HCEC 1CT (cell line): Measurements from ENCODE around the gene UBE2C.
"Not testable (repeated sequence)": the region's sequence is repeated elsewhere in the genome, so short reads cannot be mapped to it uniquely, and the experiment has no call there.

Experiments used
- DNase-seq: peaks from one replicate; pipeline ENCODE4 v3.0.0-alpha.2; 2017

The UBE2C gene

GRCh38 chr20:45812157-45813005, at the start of gene UBE2C:
Gene UBE2C, plus strand, starts transcription at chr20:45812644. Its CDS starts 52 bp downstream, at chr20:45812696.
- DNase-seq, result peak; percentile 100

DNA sequence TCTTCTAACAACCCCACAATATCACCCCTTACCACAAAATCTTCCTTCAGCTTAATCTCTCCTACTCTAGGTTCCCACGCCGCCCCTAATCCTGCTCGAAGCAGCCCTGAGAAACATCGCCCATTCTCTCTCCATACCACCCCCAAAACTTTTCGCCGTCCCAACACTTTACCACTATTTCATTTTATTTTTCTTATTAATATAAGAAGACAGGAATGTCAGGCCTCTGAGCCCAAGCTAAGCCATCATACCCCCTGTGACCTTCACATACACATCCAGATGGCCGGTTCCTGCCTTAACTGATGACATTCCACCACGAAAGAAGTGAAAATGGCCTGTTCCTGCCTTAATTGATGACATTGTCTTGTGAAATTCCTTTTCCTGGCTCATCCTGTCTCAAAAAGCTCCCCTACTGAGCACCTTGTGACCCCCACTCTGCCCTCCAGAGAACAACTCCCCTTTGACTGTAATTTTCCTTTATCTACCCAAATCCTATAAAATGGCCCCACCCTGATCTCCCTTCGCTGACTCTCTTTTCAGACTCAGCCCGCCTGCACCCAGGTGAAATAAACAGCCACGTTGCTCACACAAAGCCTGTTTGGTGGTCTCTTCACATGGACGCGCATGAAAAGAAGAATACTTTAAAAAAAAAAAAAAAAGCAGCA, 47.7 kb upstream of the UBE2C start:
- DNase-seq, result not testable (repeated sequence)

DNA sequence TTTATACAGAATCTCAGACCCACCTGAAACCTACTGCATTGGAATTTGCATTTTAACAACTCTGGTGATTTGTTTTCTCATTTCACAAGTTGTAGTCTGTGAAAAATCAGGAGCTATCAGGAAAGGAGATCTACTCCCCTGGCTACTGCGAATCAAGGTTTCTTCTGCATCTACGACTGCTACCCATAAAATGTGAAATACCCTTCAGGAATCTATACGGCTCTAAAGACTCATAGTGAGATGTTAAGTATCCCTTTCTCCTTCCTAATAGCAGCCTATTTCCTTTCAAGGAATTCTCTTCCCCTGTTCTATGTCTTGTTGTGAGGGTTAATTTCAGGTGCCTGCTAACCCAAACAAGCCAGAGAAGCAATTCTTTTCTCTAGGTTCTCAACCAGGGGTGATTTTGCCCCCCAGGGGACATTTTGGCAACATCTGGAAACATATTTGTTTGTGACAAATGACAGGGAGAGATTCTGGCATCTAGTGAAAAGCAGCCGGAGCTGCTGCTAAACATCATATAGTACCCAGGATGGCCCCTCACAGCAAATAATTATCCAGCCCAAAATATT, 47.1 kb upstream of the UBE2C start:
- no peak for DNase-seq

- DNase-seq, result no peak
Measured at GRCh38 chr20:45765980-45766379, 46.5 kb upstream of the UBE2C start.

DNA sequence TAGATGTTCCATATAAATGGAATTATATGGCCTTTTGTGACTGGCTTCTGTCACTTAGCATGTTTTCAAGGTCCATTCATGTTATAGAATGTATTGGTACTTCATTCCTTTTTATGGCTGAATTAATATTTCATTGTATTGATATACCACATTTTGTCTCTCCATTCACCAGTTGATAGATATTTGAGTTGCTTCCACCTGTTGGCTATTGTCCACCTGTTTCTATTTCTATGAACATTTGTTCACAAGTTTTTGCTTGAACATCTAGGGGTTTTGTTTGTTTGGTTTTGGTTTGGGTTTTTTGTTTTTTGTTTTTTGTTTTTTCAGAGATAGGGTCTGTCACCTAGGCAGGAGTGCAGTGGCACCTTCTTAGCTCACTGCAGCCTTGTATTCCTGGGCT, 44.0 kb upstream of the UBE2C start:
- no peak for DNase-seq

DNA sequence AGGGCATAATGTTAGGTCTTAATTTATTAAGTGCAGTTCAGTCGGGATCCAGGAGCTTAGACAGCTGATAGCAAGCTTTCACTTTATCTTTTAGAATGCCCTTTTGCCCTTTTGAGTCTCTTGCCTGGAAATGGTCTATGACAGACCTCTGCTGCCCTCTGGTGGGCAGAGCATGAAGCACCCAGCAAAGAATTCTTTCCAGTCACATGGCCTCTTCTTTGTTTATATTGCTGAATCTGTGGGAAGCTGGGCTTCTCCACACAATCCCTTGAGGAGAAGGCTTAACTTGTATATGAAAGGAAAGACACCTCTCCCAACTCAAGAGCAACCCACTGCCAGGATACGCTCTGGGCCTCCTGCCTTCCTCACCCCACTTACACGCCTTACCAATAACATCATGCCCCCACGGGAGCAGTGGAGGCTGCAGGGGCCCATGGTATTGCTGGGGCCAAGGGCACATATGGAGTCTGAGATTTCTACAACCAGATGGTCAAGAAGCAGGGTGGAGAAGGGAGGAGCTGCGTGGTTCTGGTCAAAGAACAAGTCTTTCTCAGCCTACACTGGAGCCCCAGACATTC, 41.2 kb upstream of the UBE2C start:
- DNase-seq, result peak; percentile 65

DNA sequence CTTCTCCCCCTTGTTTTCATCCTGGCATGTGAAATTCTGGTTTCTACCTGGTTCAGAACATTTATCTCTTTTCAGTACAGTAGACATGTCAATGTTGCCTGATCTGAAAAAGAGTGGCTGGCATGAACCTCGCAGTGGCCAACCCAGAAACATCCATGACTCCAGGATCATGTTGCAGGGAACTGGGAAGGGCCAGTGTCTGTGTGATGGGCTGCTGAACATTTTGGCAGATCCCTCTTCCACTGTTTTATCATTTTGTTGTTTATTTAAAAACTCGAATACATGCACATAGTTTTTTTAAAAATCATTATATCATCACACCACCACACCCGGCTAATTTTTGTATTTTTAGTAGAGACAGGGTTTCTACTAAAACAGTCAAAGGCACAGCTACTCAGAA, 39.8 kb upstream of the UBE2C start:
- DNase-seq, result no peak

DNA sequence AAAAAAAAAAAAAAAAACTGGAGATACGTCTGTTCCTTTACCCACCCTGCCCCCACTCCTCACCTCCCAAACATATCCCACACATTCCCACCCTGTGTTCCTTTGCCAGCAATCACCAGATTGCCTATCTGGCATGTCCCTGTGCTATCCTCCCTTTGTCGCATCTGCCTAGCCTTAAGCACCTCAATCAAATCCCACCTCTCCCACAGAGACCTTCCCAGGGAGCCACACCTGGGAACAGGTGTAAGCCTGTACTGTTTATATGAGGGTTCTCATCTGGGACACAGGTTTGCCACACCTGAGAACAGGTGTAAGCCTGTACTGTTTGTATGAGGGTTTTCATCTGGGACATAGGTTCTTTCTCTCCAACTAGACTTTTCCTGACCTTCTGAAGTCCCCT, 37.5 kb upstream of the UBE2C start:
- DNase-seq, result no peak

DNA sequence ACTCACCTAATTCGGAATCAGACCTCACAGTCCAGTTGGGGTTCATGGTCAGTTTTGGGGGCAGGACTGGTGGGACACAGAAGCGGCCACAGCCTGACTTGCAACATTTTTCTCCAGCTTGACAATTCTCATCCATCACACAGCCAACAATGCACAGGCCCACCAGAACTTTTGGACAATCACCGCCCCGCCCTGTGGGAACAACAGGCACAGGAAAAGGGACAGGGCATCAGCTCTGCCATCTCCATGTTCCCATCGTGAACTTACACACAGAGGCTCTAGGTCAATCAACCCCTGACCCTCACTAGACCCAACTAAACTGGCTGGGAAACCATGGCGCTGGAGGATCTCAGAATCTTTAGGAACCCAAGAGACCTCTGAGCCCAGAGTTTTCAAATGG, 37.0 kb upstream of the UBE2C start:
- no peak for DNase-seq

GRCh38 chr20:45776931-45777330, 35.5 kb upstream of the UBE2C start:
- no peak for DNase-seq

GRCh38 chr20:45779011-45779915, 33.2 kb upstream of the UBE2C start:
- peak; percentile 100 for DNase-seq

GRCh38 chr20:45780159-45780558, 32.3 kb upstream of the UBE2C start:
- peak; percentile 36 for DNase-seq

GRCh38 chr20:45781391-45781931, 31.0 kb upstream of the UBE2C start:
- peak; percentile 98 for DNase-seq

DNA sequence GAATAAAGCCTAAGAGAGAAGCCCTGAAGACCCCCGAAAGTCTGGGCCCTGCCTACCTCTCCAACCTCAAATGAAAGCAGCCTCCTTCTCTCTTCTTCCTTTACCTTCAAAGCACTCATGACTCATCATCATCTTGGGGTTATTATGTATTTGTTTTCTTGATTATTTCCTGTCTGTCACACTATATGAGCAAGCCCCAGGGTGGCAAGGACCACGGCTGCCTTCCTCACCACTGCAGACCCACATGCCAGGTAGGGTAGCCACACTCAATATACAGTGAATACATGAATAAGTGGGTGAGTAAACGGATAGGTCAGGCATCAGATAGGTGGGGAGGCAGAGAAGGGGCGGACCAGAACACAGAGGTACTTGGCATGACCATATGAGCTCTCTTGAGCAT, 29.6 kb upstream of the UBE2C start:
- peak; percentile 48 for DNase-seq

DNA sequence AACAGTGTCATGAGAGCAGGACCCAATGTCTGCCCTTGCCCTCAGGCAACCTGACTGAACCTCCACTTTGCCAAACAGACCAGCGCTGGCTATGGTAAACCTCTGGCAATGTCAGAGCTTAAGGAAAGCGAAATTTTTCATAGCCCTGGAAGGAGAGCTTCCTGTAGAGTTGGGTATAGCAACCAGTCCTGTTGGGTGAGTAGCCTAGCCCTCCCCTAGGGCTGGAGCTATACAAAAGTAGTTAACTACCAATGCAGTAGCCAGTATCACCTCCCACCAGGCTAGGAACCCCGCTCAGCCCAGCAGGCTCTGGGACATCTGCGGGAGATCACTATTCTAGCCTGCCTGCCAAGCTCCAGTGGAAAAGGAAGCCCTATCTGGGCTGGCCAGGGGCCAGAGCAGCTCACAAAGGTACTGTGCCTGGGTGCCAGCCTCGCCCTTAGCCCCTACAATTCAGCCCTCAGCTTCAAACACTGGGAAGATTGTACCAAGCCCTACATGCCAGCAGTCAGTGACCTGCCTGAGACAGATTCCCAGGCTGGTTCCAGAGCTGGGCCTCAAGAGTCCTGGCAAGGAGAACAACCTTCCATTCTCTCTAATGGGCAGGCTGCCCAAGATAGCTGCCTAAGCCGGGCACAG, 28.7 kb upstream of the UBE2C start:
- no peak for DNase-seq

DNA sequence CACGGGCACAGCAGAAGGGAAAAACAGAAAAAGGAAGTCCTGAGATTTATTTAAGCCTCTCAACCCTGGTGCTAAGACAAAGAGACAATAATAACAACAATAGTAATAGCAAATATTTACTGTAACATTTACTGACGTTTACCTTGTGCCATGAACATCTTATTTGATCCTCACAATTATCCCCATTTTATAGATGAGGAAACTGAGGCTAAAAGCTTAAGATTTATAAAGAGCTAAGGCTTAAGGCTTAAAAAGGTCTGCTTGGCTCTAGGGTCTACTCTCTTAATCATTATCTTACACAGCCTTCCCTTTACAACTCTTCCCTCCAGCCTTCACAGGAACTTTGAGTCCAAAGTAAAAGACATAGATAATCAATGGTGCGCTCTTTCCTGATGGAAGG, 24.1 kb upstream of the UBE2C start:
- no peak for DNase-seq

GRCh38 chr20:45792317-45793118, 19.9 kb upstream of the UBE2C start:
- no peak for DNase-seq

- no peak for DNase-seq
Measured at GRCh38 chr20:45796337-45797065, 15.9 kb upstream of the UBE2C start.

DNA sequence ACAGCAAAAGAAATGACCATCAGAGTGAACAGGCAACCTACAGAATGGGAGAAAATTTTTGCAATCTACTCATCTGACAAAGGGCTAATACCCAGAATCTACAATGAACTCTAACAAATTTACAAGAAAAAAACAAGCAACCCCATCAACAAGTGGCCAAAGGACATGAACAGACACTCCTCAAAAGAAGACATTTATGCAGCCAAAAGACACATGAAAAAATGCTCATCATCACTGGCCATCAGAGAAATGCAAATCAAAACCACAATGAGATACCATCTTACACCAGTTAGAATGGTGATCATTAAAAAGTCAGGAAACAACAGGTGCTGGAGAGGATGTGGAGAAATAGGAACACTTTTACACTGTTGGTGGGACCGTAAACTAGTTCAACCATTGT, 14.9 kb upstream of the UBE2C start:
- DNase-seq, result not testable (repeated sequence)

DNA sequence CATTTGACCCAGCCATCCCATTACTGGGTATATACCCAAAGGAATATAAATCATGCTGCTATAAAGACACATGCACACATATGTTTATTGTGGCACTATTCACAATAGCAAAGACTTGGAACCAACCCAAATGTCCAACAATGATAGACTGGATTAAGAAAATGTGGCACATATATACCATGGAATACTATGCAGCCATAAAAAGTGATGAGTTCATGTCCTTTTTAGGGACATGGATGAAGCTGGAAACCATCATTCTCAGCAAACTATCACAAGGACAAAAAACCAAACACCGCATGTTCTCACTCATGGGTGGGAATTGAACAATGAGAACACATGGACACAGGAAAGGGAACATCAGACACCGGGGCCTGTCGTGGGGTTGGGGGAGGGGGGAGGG, 14.5 kb upstream of the UBE2C start:
- not testable (repeated sequence) for DNase-seq
